ENCODE results near the gene INKA1. TPM values are rescaled to one million over a fixed set of nuclear protein-coding genes. Genes with fewer than 3 reads are reported as not detected.

Gene INKA1
- total and polyA plus RNA-seq, 2 experiments from 2014 or later = 4.3 to 4.4 TPM

- H3K36me3 ChIP-seq = no peaks in the 10 kb centered on the region
- H3K4me3 ChIP-seq = no peak overlapping the region
- peaks cover 14% of the 10 kb centered on the region for H3K4me1 ChIP-seq (ENCODE audit: low read depth)
- no peak for DNase-seq (ENCODE audit: low read depth in 1 of 2, low spot score in 1 of 2)
- H3K27ac ChIP-seq = no peak overlapping the region
- peaks cover 25% of the 10 kb centered on the region for H3K27me3 ChIP-seq
- H3K9me3 ChIP-seq (ENCODE audit: low read depth) = no peaks in the 10 kb centered on the region
- no peak for TF ChIP-seq CTCF (IDR thresholded peaks at IDR 0.05; ENCODE audit: low read depth, low read length)
Observed at GRCh38 chr3:49801160-49801559, 1.9 kb upstream of the INKA1 start.

GRCh38 chr3:49803465-49804140 lies 542 bp downstream of the INKA1 start:
- Histone ChIP-seq H3K9me3 (ENCODE audit: low read depth) (no peaks in the 10 kb centered on the region), H3K36me3 (no peaks in the 10 kb centered on the region), H3K4me3 (peak overlapping the region; percentile 77), H3K27ac (no peak overlapping the region), H3K27me3 (peaks cover 25% of the 10 kb centered on the region), H3K4me1 (ENCODE audit: low read depth) (peaks cover 32% of the 10 kb centered on the region)
- peak in 1 of 2 donors; percentile 61 for DNase-seq (ENCODE audit: low read depth in 1 of 2, low spot score in 1 of 2)
- no peak for TF ChIP-seq CTCF (IDR thresholded peaks at IDR 0.05; ENCODE audit: low read depth, low read length)

- H3K9me3 ChIP-seq (ENCODE audit: low read depth) = no peaks in the 10 kb centered on the region
- peaks cover 32% of the 10 kb centered on the region for H3K4me1 ChIP-seq (ENCODE audit: low read depth)
- peaks cover 25% of the 10 kb centered on the region for H3K27me3 ChIP-seq
- no peak overlapping the region for H3K27ac ChIP-seq
- no peaks in the 10 kb centered on the region for H3K36me3 ChIP-seq
- TF ChIP-seq CTCF (IDR thresholded peaks at IDR 0.05; ENCODE audit: low read depth, low read length) = no peak
- no peak for DNase-seq (ENCODE audit: low read depth in 1 of 2, low spot score in 1 of 2)
- no peak overlapping the region for H3K4me3 ChIP-seq
Observed at GRCh38 chr3:49804141-49805041, 1.3 kb downstream of the INKA1 start.

GRCh38 chr3:49805367-49805782 lies 2.3 kb downstream of the INKA1 start:
- Histone ChIP-seq H3K27me3 (peaks cover 25% of the 10 kb centered on the region), H3K4me3 (no peak overlapping the region), H3K9me3 (ENCODE audit: low read depth) (no peaks in the 10 kb centered on the region), H3K36me3 (no peaks in the 10 kb centered on the region), H3K4me1 (ENCODE audit: low read depth) (peaks cover 32% of the 10 kb centered on the region), H3K27ac (peak overlapping the region; percentile 35)
- TF ChIP-seq CTCF (IDR thresholded peaks at IDR 0.05; ENCODE audit: low read depth, low read length) = no peak
- peak; percentile 30 to 98 for DNase-seq (ENCODE audit: low read depth in 1 of 2, low spot score in 1 of 2)

- TF ChIP-seq CTCF (IDR thresholded peaks at IDR 0.05; ENCODE audit: low read depth, low read length) = no peak
- no peak overlapping the region for H3K4me3 ChIP-seq
- H3K27ac ChIP-seq = peak overlapping the region; percentile 35
- peaks cover 23% of the 10 kb centered on the region for H3K27me3 ChIP-seq
- no peaks in the 10 kb centered on the region for H3K9me3 ChIP-seq (ENCODE audit: low read depth)
- no peaks in the 10 kb centered on the region for H3K36me3 ChIP-seq
- DNase-seq (ENCODE audit: low read depth in 1 of 2, low spot score in 1 of 2) = peak in 1 of 2 donors; percentile 89
- H3K4me1 ChIP-seq (ENCODE audit: low read depth) = peaks cover 32% of the 10 kb centered on the region
Observed at GRCh38 chr3:49805897-49806701, 3.0 kb downstream of the INKA1 start.
